Kidney tubule cell (primary cell): Measurements from ENCODE around the gene NR2E3.
A peak's percentile ranks its signal among the peaks of the same experiment; 100 is the strongest.

ENCODE experiments used
- DNase-seq: peaks from one replicate; pipeline ENCODE4 v3.0.0-alpha.2; 2018; ENCODE audit warnings: low spot score

Gene NR2E3

GRCh38 chr15:71810256-71811035 lies at the start of gene NR2E3:
NR2E3 (plus strand) TSS chr15:71810554; CDS start chr15:71810744, 190 bp downstream.
- no peak for DNase-seq

- no peak for DNase-seq
These were observed 49.5 kb upstream of the NR2E3 start for GRCh38 chr15:71760852-71761251.

GRCh38 chr15:71761649-71762048 lies 48.7 kb upstream of the NR2E3 start:
- DNase-seq: peak; percentile 98

- no peak for DNase-seq
These were observed 42.2 kb upstream of the NR2E3 start for GRCh38 chr15:71768184-71768583.

GRCh38 chr15:71773206-71773859 lies 37.0 kb upstream of the NR2E3 start:
- DNase-seq: no peak

GRCh38 chr15:71775856-71776255 lies 34.5 kb upstream of the NR2E3 start:
- no peak for DNase-seq

GRCh38 chr15:71776304-71776703 lies 34.0 kb upstream of the NR2E3 start:
- no peak for DNase-seq

- DNase-seq: no peak
These were observed 33.0 kb upstream of the NR2E3 start for GRCh38 chr15:71777216-71777943.

- no peak for DNase-seq
These were observed 31.1 kb upstream of the NR2E3 start for GRCh38 chr15:71779073-71779797.

GRCh38 chr15:71780115-71780976 lies 30.0 kb upstream of the NR2E3 start:
- DNase-seq: peak; percentile 52

GRCh38 chr15:71781179-71781964 lies 29.0 kb upstream of the NR2E3 start:
- DNase-seq: peak; percentile 45

GRCh38 chr15:71781965-71782265 lies 28.4 kb upstream of the NR2E3 start:
- no peak for DNase-seq

- DNase-seq: no peak
These were observed 27.8 kb upstream of the NR2E3 start for GRCh38 chr15:71782422-71783165.

GRCh38 chr15:71784719-71785118 lies 25.6 kb upstream of the NR2E3 start:
- DNase-seq: no peak

GRCh38 chr15:71785996-71786395 lies 24.4 kb upstream of the NR2E3 start:
- no peak for DNase-seq

- DNase-seq: no peak
These were observed 23.7 kb upstream of the NR2E3 start for GRCh38 chr15:71786673-71787072.

GRCh38 chr15:71788646-71789579 lies 21.4 kb upstream of the NR2E3 start:
- DNase-seq: no peak

GRCh38 chr15:71789616-71790015 lies 20.7 kb upstream of the NR2E3 start:
- DNase-seq: no peak

- peak; percentile 82 for DNase-seq
These were observed 20.3 kb upstream of the NR2E3 start for GRCh38 chr15:71790081-71790480.
